GM19438 (cell line): ENCODE results near the gene STON2.
"Not testable (repeated sequence)": the region's sequence is repeated elsewhere in the genome, so short reads cannot be mapped to it uniquely, and the experiment has no call there.

Source experiments
- ATAC-seq: cut with Tn5 transposase; IDR thresholded peaks from one replicate; pipeline ENCODE4 v1.9.1; 2021; ENCODE audit warnings: low read depth; ENCODE audit not compliant: unreplicated experiment

Gene STON2

GRCh38 chr14:81273961-81274575 is 126.1 kb downstream of the STON2 start:
- no peak for ATAC-seq

GRCh38 chr14:81273521-81273920 is 126.6 kb downstream of the STON2 start:
- no peak for ATAC-seq

GRCh38 chr14:81272317-81272716 is 127.8 kb downstream of the STON2 start:
- ATAC-seq = no peak

- ATAC-seq = no peak
These were observed 130.1 kb downstream of the STON2 start for GRCh38 chr14:81269979-81270375.

- peak; percentile 77 for ATAC-seq
These were observed 130.8 kb downstream of the STON2 start for GRCh38 chr14:81269100-81269978.

- ATAC-seq = no peak
These were observed 132.1 kb downstream of the STON2 start for GRCh38 chr14:81268016-81268416.

GRCh38 chr14:81265636-81266169 is 134.4 kb downstream of the STON2 start:
- ATAC-seq = no peak

- no peak for ATAC-seq
These were observed 135.5 kb downstream of the STON2 start for GRCh38 chr14:81264671-81265070.

- no peak for ATAC-seq
These were observed 136.2 kb downstream of the STON2 start for GRCh38 chr14:81263777-81264410.

- no peak for ATAC-seq
These were observed 138.9 kb downstream of the STON2 start for GRCh38 chr14:81261176-81261575.

- no peak for ATAC-seq
These were observed 139.4 kb downstream of the STON2 start for GRCh38 chr14:81260732-81261131.

GRCh38 chr14:81256289-81256960 is 143.7 kb downstream of the STON2 start:
- ATAC-seq = no peak

GRCh38 chr14:81252278-81252677 is 147.8 kb downstream of the STON2 start:
- ATAC-seq = no peak

- ATAC-seq = no peak
These were observed 152.8 kb downstream of the STON2 start for GRCh38 chr14:81247271-81247766.

- no peak for ATAC-seq
These were observed 153.5 kb downstream of the STON2 start for GRCh38 chr14:81246461-81247270.

GRCh38 chr14:81245771-81246170 is 154.4 kb downstream of the STON2 start:
- no peak for ATAC-seq

- ATAC-seq = not testable (repeated sequence)
These were observed 155.7 kb downstream of the STON2 start for GRCh38 chr14:81244431-81244830.

- ATAC-seq = no peak
These were observed 156.6 kb downstream of the STON2 start for GRCh38 chr14:81243499-81243898.

- not testable (repeated sequence) for ATAC-seq
These were observed 163.3 kb downstream of the STON2 start for GRCh38 chr14:81236849-81237248.

GRCh38 chr14:81236138-81236537 is 164.0 kb downstream of the STON2 start:
- no peak for ATAC-seq
